Measurements from ENCODE around the gene ZNF609.

GRCh38 chr15:64474846-64475245 is 14.5 kb downstream of the ZNF609 start:
- no peak for TF ChIP-seq EZH2phosphoT487 (IDR thresholded peaks at IDR 0.05; ENCODE audit: borderline replicate concordance, low read length)
- no peak for TF ChIP-seq EZH2 (IDR thresholded peaks at IDR 0.05; ENCODE audit: low read length, unreplicated experiment)
